Caki2 (cell line): Measurements from ENCODE around the gene ELOA2. TPM values are rescaled to one million over a fixed set of nuclear protein-coding genes. Genes with fewer than 3 reads are reported as not detected.
"Not testable (repeated sequence)": the region's sequence is repeated elsewhere in the genome, so short reads cannot be mapped to it uniquely, and the experiment has no call there.

Experiments used
- DNase-seq: peaks from one replicate; pipeline ENCODE4 v3.0.0-alpha.2; 2015; ENCODE audit warnings: low read depth
- in situ Hi-C: cut with HindIII; loops from 2 replicates; pipeline ENCODE4 v1.10.0; 2016; ENCODE audit warnings: low sequenced_read_pairs, low pct_unique_long_range_greater_than_20kb, mixed read lengths
- total RNA-seq: library from RNA; depleted of rRNA; stranded (reverse); fragments of >200 nt; shearing (Covaris generic); gene quantifications from 2 replicates; pipeline ENCODE4 v1.2.3, GENCODE V29; 2014; ENCODE audit warnings: low replicate concordance; rRNA removed

ELOA2 gene
- total RNA-seq, 1 experiment from 2014 or later, result not detected

GRCh38 chr18:47025557-47026174, 9.8 kb downstream of the ELOA2 start:
- DNase-seq, in situ Hi-C loops: not testable (repeated sequence)

DNA sequence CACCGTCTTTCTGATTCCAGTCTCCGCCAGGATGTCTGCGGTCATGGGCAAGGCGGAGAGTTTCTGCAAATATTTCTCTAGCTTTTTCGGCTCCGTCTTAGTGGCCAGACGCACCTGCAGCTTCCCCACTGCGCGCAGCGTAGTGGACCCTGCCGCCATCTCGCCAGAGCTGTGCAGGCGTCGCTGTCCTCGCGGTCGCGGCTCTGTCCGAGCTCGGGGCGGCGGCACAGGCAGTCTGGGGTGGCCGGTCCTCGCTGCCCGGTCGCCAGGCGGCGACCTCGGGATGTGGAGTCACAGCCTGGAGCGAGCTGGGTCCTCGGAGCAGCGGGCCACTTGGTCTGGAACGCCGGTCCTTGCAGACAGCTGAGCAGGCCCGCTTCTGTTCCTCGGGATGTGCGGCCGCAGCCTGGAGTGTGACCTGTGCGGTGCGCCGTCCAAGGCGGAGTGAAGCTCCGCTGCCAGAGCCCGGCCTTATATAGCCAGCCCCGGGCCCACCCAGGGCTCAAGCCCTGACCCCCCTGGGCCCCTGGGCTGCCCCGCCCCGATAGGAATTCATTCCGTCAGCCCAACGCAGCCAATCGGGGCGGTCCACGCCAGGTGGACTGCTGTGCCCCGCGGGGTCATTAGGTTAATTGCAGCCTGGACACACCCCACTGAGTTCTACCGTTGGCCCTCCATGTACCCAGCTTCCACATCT, 11.5 kb downstream of the ELOA2 start:
- in situ Hi-C loops, DNase-seq: not testable (repeated sequence)

- in situ Hi-C loops, result not testable (repeated sequence)
Measured at GRCh38 chr18:47022821-47023220, 12.6 kb downstream of the ELOA2 start.

DNA sequence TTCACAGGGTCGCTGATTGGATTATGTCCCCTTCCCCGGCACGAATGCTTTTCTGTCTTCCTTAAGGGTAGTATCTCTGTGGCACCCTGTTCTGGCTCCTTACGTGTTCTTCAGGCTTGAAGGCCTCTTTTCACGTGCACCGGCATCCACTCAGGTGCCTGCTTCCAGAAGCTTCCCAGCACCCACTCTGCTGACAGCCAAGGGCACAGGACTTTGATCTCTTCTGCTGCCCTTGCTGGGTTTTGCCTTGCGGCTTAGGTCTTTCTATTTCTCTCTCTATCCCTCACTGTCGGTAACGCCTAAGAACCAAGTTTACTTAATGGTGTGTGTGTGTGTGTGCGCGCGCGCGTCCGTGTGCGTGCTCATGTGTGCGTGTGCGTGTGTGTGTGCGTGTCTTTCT, 14.7 kb downstream of the ELOA2 start:
- DNase-seq, in situ Hi-C loops: not testable (repeated sequence)

More at GRCh38 chr18:47022821-47023220, 12.6 kb downstream of the ELOA2 start:
- not testable (repeated sequence) for DNase-seq

DNA sequence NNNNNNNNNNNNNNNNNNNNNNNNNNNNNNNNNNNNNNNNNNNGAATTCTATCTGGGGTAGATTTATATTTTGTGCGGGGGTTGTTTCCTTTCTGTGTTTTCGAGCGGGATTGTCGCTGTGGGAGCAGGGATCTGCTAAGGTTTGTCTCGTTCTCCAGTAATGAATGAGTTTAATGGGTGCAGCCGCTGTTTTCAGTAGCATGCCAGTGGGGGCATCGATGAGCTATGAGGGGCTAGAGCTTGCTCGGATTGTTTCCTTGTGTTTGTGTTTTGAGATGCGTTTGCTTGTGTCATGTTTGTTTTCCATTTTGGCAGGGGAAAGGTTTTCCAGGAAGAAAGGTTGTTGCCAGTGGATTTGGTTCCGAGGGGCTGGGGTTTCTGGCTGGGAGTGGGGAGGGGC, 15.6 kb downstream of the ELOA2 start:
- in situ Hi-C loops, DNase-seq: not testable (repeated sequence)

Other genes with a start within 250 kb of the ELOA2 start
- 2.2 and 6.4 TPM in 2 replicates for gene PIAS2, start 118.1 kb downstream of the ELOA2 start, total RNA-seq
- gene KATNAL2, start 118.0 kb downstream of the ELOA2 start, total RNA-seq, result 1.2 and 10.5 TPM in 2 replicates
- gene HDHD2, start 114.9 kb upstream of the ELOA2 start, total RNA-seq, result 2.2 and 2.3 TPM in 2 replicates
- 18.7 and 45.1 TPM in 2 replicates for gene IER3IP1, start 140.7 kb upstream of the ELOA2 start, total RNA-seq
- gene SKOR2, start 216.0 kb upstream of the ELOA2 start, total RNA-seq, result not detected in 2 replicates